HL-60 (cell line): Measurements from ENCODE around the gene CYP2D6.

Experiments
- DNase-seq, 2 experiments: peaks; one replicate each; pipeline ENCODE4 v3.0.0-alpha.2; 2010 to 2020; ENCODE audit warnings: low read depth in 1 of 2, low spot score in 1 of 2
- H3K27ac ChIP-seq: fragments of 250-450 bp; sonication (Bioruptor Pico); replicated peaks from 2 replicates; pipeline ENCODE4 v1.5.1; 2020; ENCODE audit warnings: mild to moderate bottlenecking, moderate library complexity
- H3K27me3 ChIP-seq: fragments of 250-450 bp; sonication (Bioruptor Pico); 2 replicates; pipeline ENCODE4 v1.5.1; 2021; ENCODE audit warnings: mild to moderate bottlenecking, moderate library complexity; ENCODE audit not compliant: insufficient read depth, poor library complexity, severe bottlenecking
- H3K4me3 ChIP-seq: replicated peaks from 2 replicates; pipeline ENCODE4 v1.5.1; 2011; ENCODE audit warnings: mild to moderate bottlenecking, control low read depth, low read length; ENCODE audit not compliant: insufficient read depth
- GABPA ChIP-seq: IDR thresholded peaks from 2 replicates; pipeline ENCODE4 v1.6.1; 2012; ENCODE audit warnings: low read depth
- POLR2AphosphoS5 ChIP-seq: IDR thresholded peaks from 2 replicates; pipeline ENCODE4 v1.6.1; 2012; ENCODE audit warnings: low read depth
- SPI1 ChIP-seq: IDR thresholded peaks from 2 replicates; pipeline ENCODE4 v1.6.1; 2012; ENCODE audit warnings: low read depth, mild to moderate bottlenecking, borderline replicate concordance
- TF ChIP-seq, protein P1 (sequence below): IDR thresholded peaks from 2 replicates; pipeline ENCODE4 v1.6.1; 2012; ENCODE audit warnings: low read depth; ENCODE audit not compliant: insufficient replicate concordance
- TF ChIP-seq, protein P2 (sequence below): IDR thresholded peaks from one replicate; pipeline ENCODE4 v1.5.1; 2011; ENCODE audit warnings: low read length, control low read depth, inconsistent platforms; ENCODE audit not compliant: insufficient read depth

CYP2D6 gene

DNA sequence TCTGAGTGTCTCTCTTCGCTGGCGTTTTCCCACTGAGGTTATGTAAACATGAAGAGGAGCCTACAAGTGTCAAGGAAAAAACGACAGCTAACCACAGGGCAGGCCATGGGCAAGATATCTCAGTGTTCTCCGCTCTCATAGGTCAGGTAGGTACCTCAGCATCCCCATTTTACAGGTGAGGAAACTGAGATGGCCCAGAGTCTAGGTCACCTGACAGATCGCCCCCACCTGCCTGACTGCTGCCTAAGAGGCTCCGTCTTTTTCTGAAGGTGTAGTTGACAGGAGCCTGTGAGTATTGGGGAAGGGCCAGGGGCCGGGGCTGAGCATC is 39.2 kb downstream of the CYP2D6 start:
- no peak for DNase-seq
- no peak for TF ChIP-seq POLR2AphosphoS5
- TF ChIP-seq, protein P1, sequence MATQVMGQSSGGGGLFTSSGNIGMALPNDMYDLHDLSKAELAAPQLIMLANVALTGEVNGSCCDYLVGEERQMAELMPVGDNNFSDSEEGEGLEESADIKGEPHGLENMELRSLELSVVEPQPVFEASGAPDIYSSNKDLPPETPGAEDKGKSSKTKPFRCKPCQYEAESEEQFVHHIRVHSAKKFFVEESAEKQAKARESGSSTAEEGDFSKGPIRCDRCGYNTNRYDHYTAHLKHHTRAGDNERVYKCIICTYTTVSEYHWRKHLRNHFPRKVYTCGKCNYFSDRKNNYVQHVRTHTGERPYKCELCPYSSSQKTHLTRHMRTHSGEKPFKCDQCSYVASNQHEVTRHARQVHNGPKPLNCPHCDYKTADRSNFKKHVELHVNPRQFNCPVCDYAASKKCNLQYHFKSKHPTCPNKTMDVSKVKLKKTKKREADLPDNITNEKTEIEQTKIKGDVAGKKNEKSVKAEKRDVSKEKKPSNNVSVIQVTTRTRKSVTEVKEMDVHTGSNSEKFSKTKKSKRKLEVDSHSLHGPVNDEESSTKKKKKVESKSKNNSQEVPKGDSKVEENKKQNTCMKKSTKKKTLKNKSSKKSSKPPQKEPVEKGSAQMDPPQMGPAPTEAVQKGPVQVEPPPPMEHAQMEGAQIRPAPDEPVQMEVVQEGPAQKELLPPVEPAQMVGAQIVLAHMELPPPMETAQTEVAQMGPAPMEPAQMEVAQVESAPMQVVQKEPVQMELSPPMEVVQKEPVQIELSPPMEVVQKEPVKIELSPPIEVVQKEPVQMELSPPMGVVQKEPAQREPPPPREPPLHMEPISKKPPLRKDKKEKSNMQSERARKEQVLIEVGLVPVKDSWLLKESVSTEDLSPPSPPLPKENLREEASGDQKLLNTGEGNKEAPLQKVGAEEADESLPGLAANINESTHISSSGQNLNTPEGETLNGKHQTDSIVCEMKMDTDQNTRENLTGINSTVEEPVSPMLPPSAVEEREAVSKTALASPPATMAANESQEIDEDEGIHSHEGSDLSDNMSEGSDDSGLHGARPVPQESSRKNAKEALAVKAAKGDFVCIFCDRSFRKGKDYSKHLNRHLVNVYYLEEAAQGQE = no peak
- TF ChIP-seq, protein P2, sequence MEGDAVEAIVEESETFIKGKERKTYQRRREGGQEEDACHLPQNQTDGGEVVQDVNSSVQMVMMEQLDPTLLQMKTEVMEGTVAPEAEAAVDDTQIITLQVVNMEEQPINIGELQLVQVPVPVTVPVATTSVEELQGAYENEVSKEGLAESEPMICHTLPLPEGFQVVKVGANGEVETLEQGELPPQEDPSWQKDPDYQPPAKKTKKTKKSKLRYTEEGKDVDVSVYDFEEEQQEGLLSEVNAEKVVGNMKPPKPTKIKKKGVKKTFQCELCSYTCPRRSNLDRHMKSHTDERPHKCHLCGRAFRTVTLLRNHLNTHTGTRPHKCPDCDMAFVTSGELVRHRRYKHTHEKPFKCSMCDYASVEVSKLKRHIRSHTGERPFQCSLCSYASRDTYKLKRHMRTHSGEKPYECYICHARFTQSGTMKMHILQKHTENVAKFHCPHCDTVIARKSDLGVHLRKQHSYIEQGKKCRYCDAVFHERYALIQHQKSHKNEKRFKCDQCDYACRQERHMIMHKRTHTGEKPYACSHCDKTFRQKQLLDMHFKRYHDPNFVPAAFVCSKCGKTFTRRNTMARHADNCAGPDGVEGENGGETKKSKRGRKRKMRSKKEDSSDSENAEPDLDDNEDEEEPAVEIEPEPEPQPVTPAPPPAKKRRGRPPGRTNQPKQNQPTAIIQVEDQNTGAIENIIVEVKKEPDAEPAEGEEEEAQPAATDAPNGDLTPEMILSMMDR = no peak
- no peak for TF ChIP-seq GABPA
- TF ChIP-seq SPI1 = no peak
- H3K27ac ChIP-seq = peak overlapping the region; percentile 97
- peak overlapping the region; percentile 30 for H3K4me3 ChIP-seq
- H3K27me3 ChIP-seq = no peaks in the 10 kb centered on the region

DNA sequence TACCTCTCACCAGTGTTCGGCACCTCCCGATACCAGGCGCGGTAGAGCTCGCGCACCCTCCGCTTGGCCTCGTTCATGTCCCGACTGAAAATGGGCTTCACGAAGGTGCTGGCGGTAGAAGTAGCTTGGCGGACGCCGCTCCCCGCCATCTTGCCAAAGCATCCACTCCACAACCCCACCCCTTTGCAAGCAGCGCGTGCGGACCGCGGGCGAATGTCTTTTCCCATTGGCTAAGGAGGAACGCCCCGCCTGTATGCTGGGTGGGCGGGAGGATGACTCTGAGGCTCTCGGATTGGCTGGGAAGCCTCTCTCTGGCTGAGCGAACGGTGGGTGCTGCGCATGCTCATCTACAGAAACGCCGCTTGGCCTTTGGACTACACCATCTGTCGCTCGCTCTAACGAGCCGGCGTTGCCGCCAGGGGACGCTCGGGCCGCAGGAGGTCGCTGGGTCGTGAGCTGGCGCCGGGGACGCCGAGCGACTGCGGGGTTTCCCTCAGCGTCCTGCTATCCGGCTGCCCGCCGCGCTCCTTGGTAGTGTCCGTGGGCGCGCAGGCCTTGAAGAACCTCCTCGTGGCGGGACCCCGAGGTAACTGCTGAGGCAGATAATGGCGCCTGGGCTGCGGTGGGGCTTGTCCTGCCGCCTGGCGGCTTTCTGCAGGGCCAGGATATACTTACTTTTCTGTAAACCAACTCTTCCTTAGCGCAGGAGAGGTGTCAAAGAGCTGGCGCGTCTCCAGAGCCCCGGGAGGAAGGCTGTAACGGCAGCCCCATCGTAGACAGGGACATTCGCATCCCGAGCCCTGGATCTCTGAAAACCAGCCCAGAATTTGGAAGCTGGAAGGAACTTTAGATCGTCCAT is 39.8 kb downstream of the CYP2D6 start, which contains the start of gene NDUFA6:
Gene NDUFA6, minus strand, starts transcription at position 177 of the 859 bp plus-strand sequence. Its CDS starts 28 bp downstream, at position 149.
- Histone ChIP-seq H3K27ac (peak within 1 kb of the TSS; percentile 97), H3K4me3 (peak within 1 kb of the TSS; percentile 65), H3K27me3 (no peaks in the 10 kb centered on the region)
- TF ChIP-seq POLR2AphosphoS5 (peak; percentile 88), SPI1 (peak; percentile 6; the same call in 1 of the 2 replicates), GABPA (no peak)
- TF ChIP-seq, protein P1 = peak; percentile 48
- TF ChIP-seq, protein P2 = peak; percentile 97
- peak; percentile 98 to 99 for DNase-seq

DNA sequence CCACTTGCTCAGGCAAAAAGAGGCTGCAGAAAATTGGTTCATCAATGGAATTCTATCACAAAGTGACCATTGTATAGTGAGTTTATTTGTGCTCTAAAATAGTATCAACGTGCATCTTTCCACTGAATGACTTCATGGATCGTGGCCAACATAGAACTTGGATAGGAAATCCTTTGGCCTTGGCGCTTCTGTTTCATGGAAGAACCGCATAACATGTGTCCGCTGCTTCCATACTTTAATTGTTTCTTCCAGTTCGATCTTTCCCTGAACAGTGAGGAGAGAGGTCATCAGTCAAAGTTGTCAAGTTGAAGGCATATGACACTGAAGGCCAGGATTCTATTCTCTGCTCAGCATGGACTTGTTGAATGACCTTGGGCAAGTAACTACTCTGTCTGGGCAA is 44.6 kb downstream of the CYP2D6 start:
- TF ChIP-seq POLR2AphosphoS5 = no peak
- TF ChIP-seq, protein P1 = no peak
- TF ChIP-seq GABPA = no peak
- TF ChIP-seq, protein P2 = no peak
- no peak for TF ChIP-seq SPI1
- no peak for DNase-seq

More for the DNA sequence above, 44.6 kb downstream of the CYP2D6 start:
- Histone ChIP-seq H3K4me3 (no peak overlapping the region), H3K27me3 (no peaks in the 10 kb centered on the region), H3K27ac (no peak overlapping the region)
